RPMI7951 (cell line): ENCODE measurements around the gene PTRHD1. TPM values are rescaled to one million over a fixed set of nuclear protein-coding genes. Genes with fewer than 3 reads are reported as not detected.
"Not testable (repeated sequence)": the region's sequence is repeated elsewhere in the genome, so short reads cannot be mapped to it uniquely, and the experiment has no call there.

Experiments
- DNase-seq: peaks from one replicate; pipeline ENCODE4 v3.0.0-alpha.2; 2012; ENCODE audit warnings: low read depth
- total RNA-seq: library from RNA; depleted of rRNA; stranded (reverse); fragments of >200 nt; shearing (Covaris generic); gene quantifications from 2 replicates; pipeline ENCODE4 v1.2.3, GENCODE V29; 2014

PTRHD1 gene
- total RNA-seq, 1 experiment from 2014 or later = 56.4 TPM

GRCh38 chr2:24809316-24810007 lies 16.3 kb upstream of the PTRHD1 start:
- no peak for DNase-seq

- DNase-seq = no peak
Measured at GRCh38 chr2:24806661-24807036, 13.5 kb upstream of the PTRHD1 start.

- not testable (repeated sequence) for DNase-seq
Measured at GRCh38 chr2:24805811-24806660, 12.8 kb upstream of the PTRHD1 start.

- DNase-seq = not testable (repeated sequence)
Measured at GRCh38 chr2:24800487-24800886, 7.3 kb upstream of the PTRHD1 start.

- no peak for DNase-seq
Measured at GRCh38 chr2:24797644-24798043, 4.5 kb upstream of the PTRHD1 start.

- peak; percentile 50 for DNase-seq
Measured at GRCh38 chr2:24793761-24794435, 707 bp upstream of the PTRHD1 start.

- DNase-seq = no peak
Measured at GRCh38 chr2:24792542-24792873, 683 bp downstream of the PTRHD1 start.

- DNase-seq = no peak
Measured at GRCh38 chr2:24791452-24791851, 1.7 kb downstream of the PTRHD1 start.

GRCh38 chr2:24788816-24789215 lies 4.4 kb downstream of the PTRHD1 start:
- DNase-seq = no peak

GRCh38 chr2:24787532-24787931 lies 5.7 kb downstream of the PTRHD1 start:
- no peak for DNase-seq

- no peak for DNase-seq
Measured at GRCh38 chr2:24785671-24786321, 7.4 kb downstream of the PTRHD1 start.

- no peak for DNase-seq
Measured at GRCh38 chr2:24783641-24784040, 9.6 kb downstream of the PTRHD1 start.

- no peak for DNase-seq
Measured at GRCh38 chr2:24779116-24779515, 14.1 kb downstream of the PTRHD1 start.

GRCh38 chr2:24774373-24774772 lies 18.8 kb downstream of the PTRHD1 start:
- no peak for DNase-seq

- no peak for DNase-seq
Measured at GRCh38 chr2:24771764-24772586, 21.2 kb downstream of the PTRHD1 start.

- DNase-seq = no peak
Measured at GRCh38 chr2:24771061-24771460, 22.1 kb downstream of the PTRHD1 start.

- no peak for DNase-seq
Measured at GRCh38 chr2:24768601-24769000, 24.6 kb downstream of the PTRHD1 start.

GRCh38 chr2:24768013-24768412 lies 25.2 kb downstream of the PTRHD1 start:
- no peak for DNase-seq

- DNase-seq = no peak
Measured at GRCh38 chr2:24766609-24767008, 26.6 kb downstream of the PTRHD1 start.

- no peak for DNase-seq
Measured at GRCh38 chr2:24763843-24764242, 29.3 kb downstream of the PTRHD1 start.

GRCh38 chr2:24762518-24762917 lies 30.7 kb downstream of the PTRHD1 start:
- DNase-seq = no peak
